KOPT-K1 (cell line): ENCODE data around the gene LRP1.

Source experiments
- H3K27ac ChIP-seq: fragments of 200-600 bp; sonication (generic); 2 replicates; pipeline ENCODE4 v1.5.1; 2016; ENCODE audit warnings: antibody characterized with exemption, mild to moderate bottlenecking, low read depth, low read length; ENCODE audit not compliant: poor library complexity, severe bottlenecking
- H3K36me3 ChIP-seq: fragments of 200-600 bp; sonication (generic); 2 replicates; pipeline ENCODE4 v1.5.1; 2017; ENCODE audit warnings: antibody characterized with exemption, mild to moderate bottlenecking, low read length, moderate library complexity; ENCODE audit not compliant: insufficient read depth
- H3K9me3 ChIP-seq: fragments of 200-600 bp; sonication (generic); 2 replicates; pipeline ENCODE4 v1.5.1; 2017; ENCODE audit warnings: antibody characterized with exemption, low read length, mild to moderate bottlenecking; ENCODE audit not compliant: insufficient read depth, poor library complexity, severe bottlenecking

LRP1 gene

GRCh38 chr12:57127726-57128518 lies at the start of gene LRP1:
LRP1 (plus strand) TSS chr12:57128483; CDS start chr12:57128965, 482 bp downstream.
- no peaks in the 10 kb centered on the region for H3K9me3 ChIP-seq
- H3K27ac ChIP-seq: no peak within 1 kb of the TSS
- H3K36me3 ChIP-seq: no peaks in the 10 kb centered on the region

- H3K36me3 ChIP-seq: peaks cover 18% of the 10 kb centered on the region
- H3K9me3 ChIP-seq: no peaks in the 10 kb centered on the region
- H3K27ac ChIP-seq: peak within 1 kb of the TSS; percentile 95
Measured at GRCh38 chr12:57078519-57079404, 49.5 kb upstream of the LRP1 start, which contains the start of gene NEMP1. NEMP1 (minus strand) TSS chr12:57078791; CDS start chr12:57078745, 46 bp downstream.

- no peaks in the 10 kb centered on the region for H3K9me3 ChIP-seq
- H3K36me3 ChIP-seq: peaks cover 10% of the 10 kb centered on the region
- peak overlapping the region; percentile 64 for H3K27ac ChIP-seq
Measured at GRCh38 chr12:57079821-57080220, 48.5 kb upstream of the LRP1 start.

DNA sequence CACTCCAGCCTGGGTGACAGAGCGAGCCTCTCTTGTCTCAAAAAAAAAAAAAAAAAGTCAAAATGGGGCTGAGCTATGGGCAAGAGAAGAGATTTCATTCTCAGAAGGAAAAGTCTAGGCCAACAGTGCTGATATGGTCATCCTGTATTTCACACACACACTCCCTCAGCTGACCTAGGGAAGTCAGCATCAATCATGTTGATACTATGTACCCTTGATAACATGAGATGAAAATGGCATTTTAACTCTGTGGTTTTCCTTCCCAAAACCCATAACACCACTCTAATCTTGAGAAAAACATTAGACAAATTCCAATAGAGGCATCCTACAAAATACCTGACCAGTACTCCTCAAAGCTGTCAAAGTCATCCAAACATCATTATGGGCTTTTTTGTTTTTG lies 47.4 kb upstream of the LRP1 start:
- H3K27ac ChIP-seq: no peak overlapping the region
- H3K9me3 ChIP-seq: no peaks in the 10 kb centered on the region
- H3K36me3 ChIP-seq: peaks cover 8% of the 10 kb centered on the region

DNA sequence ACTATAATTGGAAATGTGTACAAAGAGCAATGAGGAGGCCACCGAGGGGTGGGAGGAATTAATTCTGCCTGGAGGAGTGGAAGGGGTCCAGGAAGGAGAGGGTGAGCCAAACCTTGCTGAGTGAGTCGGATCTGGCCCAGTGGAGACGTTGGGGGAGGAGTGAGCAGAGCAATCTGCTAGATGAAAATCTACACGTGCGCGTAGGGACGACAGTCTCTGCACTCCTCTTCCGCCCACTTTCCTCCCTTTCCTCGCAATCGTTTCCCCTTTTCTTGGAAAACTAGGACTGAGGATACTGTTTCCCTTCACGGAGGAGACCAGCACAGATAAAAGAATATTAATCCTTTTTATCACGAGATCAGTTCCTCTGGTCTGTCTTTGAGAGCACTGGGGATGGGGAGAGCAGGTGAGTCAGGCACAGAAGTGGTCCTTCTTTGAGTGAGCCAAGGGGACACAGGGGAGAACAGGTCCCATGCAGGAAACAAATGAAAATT lies 42.2 kb upstream of the LRP1 start:
- Histone ChIP-seq H3K9me3 (no peaks in the 10 kb centered on the region), H3K27ac (peak overlapping the region; percentile 92), H3K36me3 (0 out of 2 replicates have a peak, but pooled peaks cover 1% of the 10 kb centered on the region)

DNA sequence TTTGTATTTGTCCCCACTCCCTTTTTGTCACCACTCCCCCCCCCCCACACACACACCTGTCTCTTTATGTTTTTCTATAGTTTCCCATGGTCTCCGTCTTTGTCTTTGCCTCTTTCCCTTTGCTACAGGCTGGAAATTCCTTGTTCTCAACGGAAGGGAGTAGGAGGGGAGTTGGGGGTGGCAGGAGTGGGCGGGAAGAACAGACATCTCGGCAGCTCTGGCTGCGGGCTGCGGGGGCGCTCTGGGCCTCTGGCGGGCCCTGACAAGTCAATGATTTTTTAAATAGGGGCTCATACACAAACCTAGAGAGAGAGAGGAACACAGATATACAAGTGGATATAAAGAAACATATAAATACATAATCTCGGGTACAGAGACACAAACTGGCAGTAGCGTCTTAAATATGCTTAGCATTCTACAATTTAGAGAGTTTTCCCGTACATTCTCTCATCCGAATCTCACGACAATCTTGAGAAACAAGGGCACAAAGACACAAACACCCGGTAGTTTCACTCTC lies 41.7 kb upstream of the LRP1 start:
- peaks cover 6% of the 10 kb centered on the region; the same call in 1 of the 2 replicates for H3K36me3 ChIP-seq
- H3K27ac ChIP-seq: peak overlapping the region; percentile 92
- H3K9me3 ChIP-seq: no peaks in the 10 kb centered on the region

- Histone ChIP-seq H3K27ac (peak overlapping the region; percentile 92), H3K36me3 (peaks cover 12% of the 10 kb centered on the region), H3K9me3 (no peaks in the 10 kb centered on the region)
Measured at GRCh38 chr12:57087010-57087690, 41.1 kb upstream of the LRP1 start.

DNA sequence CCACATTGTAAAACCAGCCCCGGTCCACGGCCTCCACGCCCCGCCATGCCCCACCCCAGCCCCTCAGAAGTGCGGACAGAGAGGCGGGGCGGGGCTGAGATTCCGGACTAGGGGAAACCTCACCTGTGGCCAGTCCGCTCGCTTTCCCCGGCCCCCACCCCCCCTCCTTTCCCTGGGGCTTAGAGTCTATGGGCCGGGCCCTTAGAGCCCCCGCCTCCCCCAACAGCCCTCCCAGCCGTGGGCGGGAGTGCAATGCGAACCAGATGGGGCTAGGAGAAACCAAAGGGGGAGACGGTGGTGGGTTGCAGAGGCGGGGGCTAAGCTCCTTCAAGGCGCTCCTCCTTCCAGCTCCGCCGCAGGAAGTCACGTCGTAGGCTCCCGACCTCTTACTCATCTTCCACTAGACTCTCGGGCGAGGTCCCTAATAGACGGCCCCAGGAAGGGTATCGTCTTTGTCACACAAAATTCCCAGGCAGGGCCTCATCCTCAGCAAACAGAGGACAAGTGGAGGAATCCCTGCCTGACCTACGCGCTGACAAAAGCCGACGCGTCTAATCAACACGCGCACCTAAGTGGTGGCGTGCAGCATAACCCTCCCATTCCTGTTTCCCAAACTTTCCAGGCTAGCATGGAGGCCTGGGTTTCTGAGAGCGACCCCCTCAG lies 40.5 kb upstream of the LRP1 start:
- Histone ChIP-seq H3K27ac (peak overlapping the region; percentile 92), H3K36me3 (peaks cover 19% of the 10 kb centered on the region), H3K9me3 (no peaks in the 10 kb centered on the region)

DNA sequence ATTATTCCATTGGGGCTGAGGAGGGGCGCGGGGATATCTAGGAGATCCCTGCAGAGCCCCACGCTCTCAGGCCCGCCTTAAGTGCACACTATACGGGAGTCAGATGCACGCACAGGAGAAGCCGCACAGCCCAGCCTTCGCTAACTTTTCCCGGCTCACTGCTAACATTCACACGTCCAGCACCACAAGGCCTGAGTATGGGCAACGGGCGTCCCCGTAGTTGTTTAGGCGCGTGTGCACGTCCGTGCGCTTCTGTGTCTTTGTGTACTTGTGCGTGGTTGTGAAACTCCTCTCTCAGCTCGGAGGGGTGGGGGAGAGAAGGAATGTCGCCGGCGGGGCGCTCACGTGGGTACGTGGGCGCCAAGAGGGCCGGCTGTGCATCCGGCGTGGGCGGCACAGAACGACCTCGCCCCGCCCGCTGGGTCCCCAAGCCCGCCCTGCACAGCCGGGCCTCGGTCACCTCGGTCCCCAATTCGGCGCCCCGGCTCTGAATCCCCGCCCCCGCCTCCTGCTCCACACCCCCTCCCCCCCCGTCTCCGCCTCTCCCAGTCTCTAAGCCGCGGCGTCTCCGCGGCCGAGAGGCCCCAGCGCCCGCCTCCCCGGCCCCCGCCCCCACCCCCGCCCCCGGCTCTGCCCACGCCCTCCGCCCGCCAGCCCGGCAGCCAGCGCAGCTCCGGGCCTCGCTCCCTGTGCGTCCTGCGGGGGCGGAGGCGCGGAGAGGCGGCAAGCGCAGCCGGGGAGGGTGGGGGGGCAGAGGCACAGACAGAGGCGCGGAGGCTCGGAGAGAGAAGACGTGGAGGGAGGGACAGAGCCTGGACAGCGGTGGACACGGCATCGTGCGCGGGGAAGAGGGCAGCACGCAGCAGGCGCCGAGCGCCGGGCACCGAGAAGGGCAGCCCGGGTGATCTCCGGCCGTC lies 39.7 kb upstream of the LRP1 start, which contains the start of gene NAB2:
Gene NAB2 (plus strand): TSS at position 761 of the 917 bp plus-strand sequence. CDS start 158 bp downstream, outside the sequence.
- H3K36me3 ChIP-seq: peaks cover 27% of the 10 kb centered on the region
- H3K27ac ChIP-seq: peak within 1 kb of the TSS; percentile 92
- no peaks in the 10 kb centered on the region for H3K9me3 ChIP-seq

- Histone ChIP-seq H3K36me3 (peaks cover 35% of the 10 kb centered on the region), H3K9me3 (no peaks in the 10 kb centered on the region), H3K27ac (peak overlapping the region; percentile 88)
Measured at GRCh38 chr12:57089271-57090245, 38.7 kb upstream of the LRP1 start.

DNA sequence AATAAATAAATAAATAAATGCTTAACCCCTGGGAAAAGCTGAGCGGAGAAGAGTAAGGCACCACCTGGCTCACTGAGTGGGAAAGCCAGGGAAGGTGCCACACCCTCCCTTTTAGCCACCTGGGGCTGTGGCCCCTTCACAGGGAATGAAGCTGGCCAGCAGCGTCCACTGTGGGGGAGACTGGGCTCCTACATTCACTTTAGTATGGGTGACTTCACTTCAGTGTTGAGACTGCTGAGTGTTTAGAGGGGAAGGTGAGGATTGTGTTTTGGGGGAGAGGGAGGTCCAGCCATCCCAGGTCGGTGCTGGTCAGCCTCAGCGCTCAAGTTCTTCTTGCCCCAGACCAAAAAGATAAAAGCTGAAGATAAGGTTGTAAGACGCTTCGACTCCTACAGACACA lies 37.8 kb upstream of the LRP1 start:
- Histone ChIP-seq H3K27ac (no peak overlapping the region), H3K9me3 (no peaks in the 10 kb centered on the region), H3K36me3 (peaks cover 45% of the 10 kb centered on the region)

DNA sequence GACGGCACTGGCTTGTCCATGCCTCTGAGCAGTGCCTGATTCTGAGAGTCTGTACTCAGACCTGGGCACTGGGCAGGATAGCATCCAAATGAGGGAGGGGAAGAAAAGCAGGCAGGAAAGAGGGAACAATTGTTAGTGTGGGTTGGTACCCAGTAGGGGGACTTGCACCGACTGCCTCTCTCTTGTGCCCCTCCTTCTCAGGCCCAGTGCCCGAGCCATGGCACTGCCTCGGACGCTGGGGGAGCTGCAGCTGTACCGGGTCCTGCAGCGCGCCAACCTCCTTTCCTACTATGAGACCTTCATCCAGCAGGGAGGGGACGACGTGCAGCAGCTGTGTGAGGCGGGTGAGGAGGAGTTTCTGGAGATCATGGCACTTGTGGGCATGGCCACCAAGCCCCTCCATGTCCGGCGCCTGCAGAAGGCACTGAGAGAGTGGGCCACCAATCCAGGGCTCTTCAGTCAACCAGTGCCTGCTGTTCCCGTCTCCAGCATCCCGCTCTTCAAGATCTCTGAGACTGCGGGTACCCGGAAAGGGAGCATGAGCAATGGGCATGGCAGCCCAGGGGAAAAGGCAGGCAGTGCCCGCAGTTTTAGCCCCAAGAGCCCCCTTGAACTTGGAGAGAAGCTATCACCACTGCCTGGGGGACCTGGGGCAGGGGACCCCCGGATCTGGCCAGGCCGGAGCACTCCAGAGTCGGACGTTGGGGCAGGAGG lies 37.2 kb upstream of the LRP1 start:
- H3K27ac ChIP-seq: no peak overlapping the region
- H3K9me3 ChIP-seq: no peaks in the 10 kb centered on the region
- peaks cover 50% of the 10 kb centered on the region for H3K36me3 ChIP-seq
